ENCODE results near the gene ZP4. TPM values are rescaled to one million over a fixed set of nuclear protein-coding genes. Genes with fewer than 3 reads are reported as not detected.

ZP4 gene
- total RNA-seq, 1 donor: not detected

DNA sequence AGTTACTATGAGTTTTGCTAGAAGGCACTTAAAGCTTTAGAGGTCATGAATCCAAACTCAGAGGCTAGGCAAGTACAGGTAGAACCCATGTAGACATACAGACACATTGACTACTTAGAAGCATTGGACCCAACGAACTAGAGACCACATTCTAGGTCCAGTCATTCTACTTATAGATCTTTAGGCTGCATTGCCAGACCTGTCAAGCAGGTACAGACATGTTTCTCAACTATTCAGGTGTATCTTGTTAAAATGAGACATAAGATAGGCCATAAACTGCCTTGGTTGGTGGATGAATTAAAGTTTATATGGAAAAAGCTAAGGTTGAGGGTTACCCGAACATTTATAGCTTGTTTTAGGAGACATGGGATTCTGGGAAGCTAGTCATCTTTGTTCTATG is 6.5 kb downstream of the ZP4 start:
- no peaks in the 10 kb centered on the region for H3K36me3 ChIP-seq (ENCODE audit: insufficient read depth, low read length)
- TF ChIP-seq CTCF (IDR thresholded peaks at IDR 0.05; ENCODE audit: extremely low read depth, low read depth, low read length): no peak
- H3K4me1 ChIP-seq (ENCODE audit: insufficient read depth, low read length): no peaks in the 10 kb centered on the region

DNA sequence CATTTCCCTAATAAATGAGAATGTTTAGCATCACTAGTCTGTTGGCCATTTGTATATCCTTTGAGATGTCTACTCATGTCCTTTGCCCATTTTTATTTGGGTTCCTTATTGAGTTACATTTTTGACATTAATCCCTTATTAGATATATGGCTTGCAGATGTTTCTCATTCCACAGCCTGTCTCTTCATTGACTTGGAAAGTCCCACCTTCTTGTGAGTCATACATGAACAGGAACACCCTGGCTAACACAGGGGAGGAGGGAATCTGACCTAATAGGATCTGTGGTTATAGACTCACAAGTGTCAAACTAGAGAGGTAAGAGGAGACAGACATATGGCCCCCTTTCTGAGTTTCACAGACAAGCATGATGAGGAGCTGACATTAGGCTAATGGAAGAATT is 11.5 kb downstream of the ZP4 start:
- no peaks in the 10 kb centered on the region for H3K4me1 ChIP-seq (ENCODE audit: insufficient read depth, low read length)
- no peaks in the 10 kb centered on the region for H3K79me2 ChIP-seq (ENCODE audit: insufficient read depth, low read length)
- H3K27me3 ChIP-seq (ENCODE audit: insufficient read depth, low read length): no peaks in the 10 kb centered on the region
- no peak for DNase-seq (ENCODE audit: insufficient read length, low spot score, missing footprints)
- H2AFZ ChIP-seq (ENCODE audit: low read length): no peak overlapping the region
- no peak for TF ChIP-seq CTCF (IDR thresholded peaks at IDR 0.05; ENCODE audit: extremely low read depth, low read depth, low read length)
- H3K4me2 ChIP-seq (ENCODE audit: insufficient read depth, low read length): no peak overlapping the region
- H3K36me3 ChIP-seq (ENCODE audit: insufficient read depth, low read length): no peaks in the 10 kb centered on the region
- H3K27ac ChIP-seq (ENCODE audit: low read depth, low read length): no peak overlapping the region
- H3K4me3 ChIP-seq (ENCODE audit: insufficient read depth, low read length): no peak overlapping the region
- no peaks in the 10 kb centered on the region for H4K20me1 ChIP-seq (ENCODE audit: insufficient read depth, low read length)
- no peaks in the 10 kb centered on the region for H3K9me3 ChIP-seq (ENCODE audit: low read depth, low read length)

More for the DNA sequence above, 6.5 kb downstream of the ZP4 start:
- H3K9me3 ChIP-seq (ENCODE audit: low read depth, low read length): no peaks in the 10 kb centered on the region
- H3K27me3 ChIP-seq (ENCODE audit: insufficient read depth, low read length): no peaks in the 10 kb centered on the region
- no peak overlapping the region for H3K4me2 ChIP-seq (ENCODE audit: insufficient read depth, low read length)
- H3K27ac ChIP-seq (ENCODE audit: low read depth, low read length): no peak overlapping the region
- no peaks in the 10 kb centered on the region for H3K79me2 ChIP-seq (ENCODE audit: insufficient read depth, low read length)
- no peaks in the 10 kb centered on the region for H4K20me1 ChIP-seq (ENCODE audit: insufficient read depth, low read length)
- no peak overlapping the region for H3K4me3 ChIP-seq (ENCODE audit: insufficient read depth, low read length)
- DNase-seq (ENCODE audit: insufficient read length, low spot score, missing footprints): no peak
- no peak overlapping the region for H2AFZ ChIP-seq (ENCODE audit: low read length)

DNA sequence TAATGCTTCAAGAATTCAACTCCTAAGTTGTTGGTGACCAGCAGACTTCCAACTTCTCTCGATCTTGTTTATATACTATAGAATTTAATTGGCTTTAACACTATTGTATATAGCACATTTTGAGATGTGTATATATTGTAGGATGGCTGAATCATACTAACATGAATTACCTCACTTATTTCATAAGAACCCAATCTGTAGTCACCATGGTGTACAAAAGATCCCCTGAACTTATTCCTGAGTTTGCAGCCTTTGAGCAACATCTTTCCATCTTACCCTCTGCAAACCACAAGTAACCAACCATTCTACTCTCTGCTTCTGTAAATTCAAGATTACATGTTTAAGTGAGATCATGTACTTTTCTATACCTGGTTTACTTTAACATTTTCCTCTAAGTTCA is 12.3 kb downstream of the ZP4 start:
- Histone ChIP-seq H2AFZ (ENCODE audit: low read length) (no peak overlapping the region), H3K9me3 (ENCODE audit: low read depth, low read length) (no peaks in the 10 kb centered on the region), H3K27me3 (ENCODE audit: insufficient read depth, low read length) (no peaks in the 10 kb centered on the region), H3K4me1 (ENCODE audit: insufficient read depth, low read length) (no peaks in the 10 kb centered on the region), H3K27ac (ENCODE audit: low read depth, low read length) (no peak overlapping the region), H3K4me3 (ENCODE audit: insufficient read depth, low read length) (no peak overlapping the region), H3K36me3 (ENCODE audit: insufficient read depth, low read length) (no peaks in the 10 kb centered on the region), H3K79me2 (ENCODE audit: insufficient read depth, low read length) (no peaks in the 10 kb centered on the region), H4K20me1 (ENCODE audit: insufficient read depth, low read length) (no peaks in the 10 kb centered on the region), H3K4me2 (ENCODE audit: insufficient read depth, low read length) (no peak overlapping the region)
- TF ChIP-seq CTCF (IDR thresholded peaks at IDR 0.05; ENCODE audit: extremely low read depth, low read depth, low read length): no peak
- DNase-seq (ENCODE audit: insufficient read length, low spot score, missing footprints): no peak

DNA sequence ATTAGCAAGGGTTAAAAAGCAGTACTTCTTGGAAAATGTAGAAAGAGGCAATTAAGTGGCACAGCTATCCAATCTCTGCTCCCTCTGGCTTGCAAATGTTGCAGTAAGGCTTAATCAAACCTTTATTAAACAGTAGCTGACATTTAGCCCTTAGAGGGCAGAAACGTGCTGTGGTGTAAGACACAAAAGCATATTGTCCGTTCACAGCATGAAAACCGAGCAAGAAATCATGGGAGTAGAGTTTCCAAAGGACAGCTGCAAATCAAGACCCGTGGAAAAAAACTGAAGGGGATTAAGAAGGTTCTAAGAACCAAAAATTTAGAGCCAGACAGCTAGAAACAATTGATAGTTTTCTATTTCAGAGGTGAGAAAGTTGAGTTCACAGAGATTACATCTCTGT is 13.1 kb downstream of the ZP4 start:
- H3K4me3 ChIP-seq (ENCODE audit: insufficient read depth, low read length): no peak overlapping the region
- no peaks in the 10 kb centered on the region for H4K20me1 ChIP-seq (ENCODE audit: insufficient read depth, low read length)
- H3K27me3 ChIP-seq (ENCODE audit: insufficient read depth, low read length): no peaks in the 10 kb centered on the region
- no peak overlapping the region for H2AFZ ChIP-seq (ENCODE audit: low read length)
- H3K79me2 ChIP-seq (ENCODE audit: insufficient read depth, low read length): no peaks in the 10 kb centered on the region
- no peak for TF ChIP-seq CTCF (IDR thresholded peaks at IDR 0.05; ENCODE audit: extremely low read depth, low read depth, low read length)
- DNase-seq (ENCODE audit: insufficient read length, low spot score, missing footprints): no peak
- no peak overlapping the region for H3K27ac ChIP-seq (ENCODE audit: low read depth, low read length)
- no peaks in the 10 kb centered on the region for H3K36me3 ChIP-seq (ENCODE audit: insufficient read depth, low read length)
- H3K4me1 ChIP-seq (ENCODE audit: insufficient read depth, low read length): no peaks in the 10 kb centered on the region
- H3K9me3 ChIP-seq (ENCODE audit: low read depth, low read length): no peaks in the 10 kb centered on the region
- no peak overlapping the region for H3K4me2 ChIP-seq (ENCODE audit: insufficient read depth, low read length)

Data from osteoblast (primary cell).